ENCODE results near the gene GPR78.

Gene GPR78, protein sequence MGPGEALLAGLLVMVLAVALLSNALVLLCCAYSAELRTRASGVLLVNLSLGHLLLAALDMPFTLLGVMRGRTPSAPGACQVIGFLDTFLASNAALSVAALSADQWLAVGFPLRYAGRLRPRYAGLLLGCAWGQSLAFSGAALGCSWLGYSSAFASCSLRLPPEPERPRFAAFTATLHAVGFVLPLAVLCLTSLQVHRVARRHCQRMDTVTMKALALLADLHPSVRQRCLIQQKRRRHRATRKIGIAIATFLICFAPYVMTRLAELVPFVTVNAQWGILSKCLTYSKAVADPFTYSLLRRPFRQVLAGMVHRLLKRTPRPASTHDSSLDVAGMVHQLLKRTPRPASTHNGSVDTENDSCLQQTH
- total RNA-seq: 0 to 0.17 reads per million in 2 donors

DNA sequence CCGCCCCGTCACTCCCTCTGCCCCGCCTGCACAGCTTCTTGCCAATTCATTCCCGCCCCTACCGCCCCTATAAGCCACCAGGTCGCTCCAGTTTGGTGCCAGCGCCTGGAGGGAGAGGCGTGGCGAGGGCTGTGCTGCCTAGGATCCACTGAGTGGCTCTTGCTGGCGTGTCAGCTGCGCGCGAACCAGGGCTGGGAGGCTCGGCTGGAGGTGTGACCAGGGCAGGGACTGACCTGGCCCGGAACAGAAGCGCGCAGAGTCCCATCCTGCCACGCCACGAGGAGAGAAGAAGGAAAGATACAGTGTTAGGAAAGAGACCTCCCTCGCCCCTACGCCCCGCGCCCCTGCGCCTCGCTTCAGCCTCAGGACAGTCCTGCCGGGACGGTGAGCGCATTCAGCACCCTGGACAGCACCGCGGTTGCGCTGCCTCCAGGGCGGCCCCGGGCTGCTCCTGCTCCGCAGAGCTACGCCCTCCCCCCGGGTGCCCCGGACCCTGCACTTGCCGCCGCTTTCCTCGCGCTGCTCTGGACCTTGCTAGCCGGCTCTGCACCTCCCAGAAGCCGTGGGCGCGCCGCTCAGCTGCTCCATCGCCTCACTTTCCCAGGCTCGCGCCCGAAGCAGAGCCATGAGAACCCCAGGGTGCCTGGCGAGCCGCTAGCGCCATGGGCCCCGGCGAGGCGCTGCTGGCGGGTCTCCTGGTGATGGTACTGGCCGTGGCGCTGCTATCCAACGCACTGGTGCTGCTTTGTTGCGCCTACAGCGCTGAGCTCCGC is at the start of gene GPR78:
GPR78 (plus strand) TSS at position 72 of the 773 bp plus-strand sequence; CDS start at position 663, 591 bp downstream.
- no peak for DNase-seq

DNA sequence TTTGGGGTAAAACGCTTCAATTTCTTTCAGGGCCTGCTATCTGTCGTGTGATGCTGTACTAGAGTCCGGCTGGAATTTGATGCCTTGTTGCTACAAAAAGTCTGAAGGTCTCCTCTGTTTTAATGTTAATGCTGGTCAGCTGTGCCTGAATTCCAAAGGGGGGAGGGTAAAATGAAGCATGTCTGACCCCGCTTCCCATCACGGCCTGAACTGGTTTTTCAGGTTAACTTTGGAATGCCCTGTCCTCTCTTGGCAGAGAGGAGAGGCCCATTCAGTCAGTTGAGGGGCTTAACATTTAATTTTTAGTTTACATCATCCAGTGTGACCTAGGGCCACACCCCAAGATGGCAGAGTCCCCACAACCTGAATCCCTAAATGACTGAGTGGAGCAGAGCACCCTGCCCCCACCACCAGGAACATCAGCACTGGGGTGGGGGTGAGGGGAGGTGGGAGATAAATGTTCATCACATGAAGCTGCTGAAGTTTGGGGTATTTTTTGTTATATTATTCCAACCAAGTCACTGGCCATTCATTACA is 47.9 kb upstream of the GPR78 start:
- no peak for DNase-seq

DNA sequence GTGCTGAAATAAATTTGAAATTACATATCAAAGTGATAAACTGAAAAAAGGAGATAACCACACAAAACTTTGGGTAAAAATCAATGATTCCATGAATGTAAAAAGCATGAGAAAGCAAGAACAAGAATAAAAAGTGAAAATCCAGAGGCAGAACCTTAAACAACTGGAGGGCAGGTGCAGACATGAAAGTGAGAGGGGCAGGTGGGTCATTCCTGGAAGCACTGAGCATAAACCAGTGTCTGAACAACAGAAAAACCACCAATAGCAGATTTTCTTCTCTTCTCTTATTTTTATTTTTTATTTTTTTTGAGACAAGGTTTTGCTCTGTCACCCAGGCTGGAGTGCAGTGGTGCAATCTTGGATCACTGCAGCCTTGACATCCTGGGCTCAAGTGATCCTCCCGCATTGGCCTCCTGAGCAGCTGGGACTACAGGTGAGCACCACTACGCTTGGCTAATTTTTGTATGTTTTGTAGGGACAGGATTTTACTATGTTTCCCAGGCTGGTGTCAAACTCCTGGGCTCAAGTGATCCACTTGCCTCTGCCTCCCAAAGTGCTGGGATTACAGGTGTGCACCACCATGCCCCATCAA is 46.8 kb upstream of the GPR78 start:
- DNase-seq: no peak

DNA sequence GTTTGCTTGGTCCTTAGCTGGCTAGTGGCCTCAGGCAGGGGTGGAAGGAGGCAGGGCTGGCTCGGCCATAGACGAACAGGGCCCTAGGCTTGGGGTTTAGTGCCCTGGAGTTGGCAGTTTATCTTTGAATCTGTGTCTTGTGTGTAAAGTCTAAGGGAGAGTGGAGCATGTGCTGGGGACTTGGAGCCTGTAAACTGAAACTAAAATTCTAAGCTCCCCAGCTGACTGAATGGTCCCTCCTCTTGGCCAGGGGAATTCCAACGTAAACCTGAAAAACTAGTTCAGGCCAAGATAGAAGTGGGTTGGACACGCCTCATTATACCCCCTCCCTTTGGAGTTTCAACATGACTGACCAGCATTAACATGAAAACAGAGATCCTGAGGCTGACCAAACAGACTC is 46.1 kb upstream of the GPR78 start:
- no peak for DNase-seq

DNA sequence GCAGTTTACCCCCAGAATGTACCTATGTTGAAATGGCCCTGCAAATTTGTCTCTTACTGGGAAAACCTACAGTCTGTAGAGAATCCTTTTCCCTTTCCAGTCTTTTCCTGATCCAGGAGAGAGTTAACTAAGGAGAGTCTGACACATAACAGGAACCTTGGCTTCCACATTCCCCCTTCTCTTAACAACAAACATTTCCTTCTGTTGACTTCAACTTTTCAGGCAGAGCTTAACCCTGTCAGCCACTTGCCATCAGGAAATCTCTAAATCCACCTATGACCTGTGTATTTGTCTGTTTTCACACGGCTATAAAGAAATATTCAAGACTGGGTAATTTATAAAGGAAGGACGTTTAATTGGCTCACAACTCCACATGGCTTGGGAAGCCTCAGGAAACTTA is 45.6 kb upstream of the GPR78 start:
- DNase-seq: no peak

DNA sequence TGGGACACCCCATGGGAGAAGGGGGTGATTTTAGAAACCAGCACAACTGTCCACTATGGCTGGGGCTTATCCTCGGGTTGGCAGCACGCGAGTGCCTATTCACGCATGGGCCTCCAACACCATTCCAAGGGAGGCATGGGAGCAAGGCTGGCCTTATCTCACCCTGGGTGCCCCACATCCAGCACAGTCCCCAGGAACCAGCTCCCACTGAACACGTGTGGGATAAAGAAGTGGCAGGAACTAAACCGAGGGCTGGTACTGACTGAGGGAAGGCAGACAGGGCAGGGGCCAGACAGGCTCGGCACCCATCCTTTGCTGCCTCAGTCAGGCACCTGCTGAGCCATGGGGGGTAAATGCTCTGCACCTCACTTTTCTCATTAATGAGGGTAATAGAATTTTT is 43.7 kb upstream of the GPR78 start:
- DNase-seq: no peak

DNA sequence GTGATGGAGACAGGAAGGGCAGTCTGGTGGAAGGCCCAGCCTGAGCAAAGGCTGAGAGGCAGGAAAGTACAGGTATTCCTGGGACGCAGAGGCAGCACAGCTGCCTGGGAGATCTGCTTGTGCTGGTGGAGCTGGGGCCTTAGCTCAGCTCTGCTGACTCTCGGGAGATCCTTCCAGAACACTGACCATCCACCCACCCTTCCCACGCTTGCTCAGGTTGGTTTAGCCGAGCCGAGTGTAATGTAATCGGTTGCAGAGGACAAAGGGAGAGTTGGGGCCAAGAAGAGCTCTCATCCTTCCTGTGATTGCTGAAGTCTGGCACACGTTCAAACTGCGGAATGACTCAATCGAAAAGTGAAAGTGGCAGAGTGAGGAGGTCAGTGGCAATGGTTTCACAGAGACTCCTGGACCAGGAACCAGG is 43.1 kb upstream of the GPR78 start:
- DNase-seq: no peak

DNA sequence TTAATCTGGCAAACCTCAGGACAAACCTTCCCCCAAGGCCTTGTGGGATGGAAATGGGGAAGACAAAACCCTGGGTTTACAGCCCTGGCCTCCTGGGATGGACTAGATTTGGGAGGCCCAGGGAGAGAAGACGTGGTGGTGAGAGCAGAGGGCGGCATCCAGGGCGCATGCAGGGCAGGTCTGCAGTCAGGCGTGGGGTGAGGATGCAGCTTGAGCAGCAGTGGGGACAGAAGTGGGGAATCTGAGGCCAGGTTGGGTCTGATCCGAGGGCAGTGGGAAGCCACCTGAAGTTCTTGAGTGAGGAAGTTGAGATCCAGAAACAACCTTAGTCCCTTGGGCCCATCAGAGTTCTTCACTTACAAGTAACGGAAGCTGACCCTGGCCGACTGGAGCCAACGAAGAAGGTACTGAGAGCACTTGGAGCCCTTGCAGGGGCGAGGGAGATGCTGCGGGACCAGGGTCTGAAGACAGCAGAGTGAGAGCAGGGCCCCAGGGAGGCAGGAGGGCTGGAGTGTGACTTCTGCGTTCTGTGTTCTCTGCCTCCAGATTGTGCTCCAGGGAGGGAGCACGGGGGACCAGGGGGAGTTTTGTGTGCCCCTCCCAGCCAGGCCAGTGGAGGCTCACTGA is 42.0 kb upstream of the GPR78 start:
- no peak for DNase-seq

DNA sequence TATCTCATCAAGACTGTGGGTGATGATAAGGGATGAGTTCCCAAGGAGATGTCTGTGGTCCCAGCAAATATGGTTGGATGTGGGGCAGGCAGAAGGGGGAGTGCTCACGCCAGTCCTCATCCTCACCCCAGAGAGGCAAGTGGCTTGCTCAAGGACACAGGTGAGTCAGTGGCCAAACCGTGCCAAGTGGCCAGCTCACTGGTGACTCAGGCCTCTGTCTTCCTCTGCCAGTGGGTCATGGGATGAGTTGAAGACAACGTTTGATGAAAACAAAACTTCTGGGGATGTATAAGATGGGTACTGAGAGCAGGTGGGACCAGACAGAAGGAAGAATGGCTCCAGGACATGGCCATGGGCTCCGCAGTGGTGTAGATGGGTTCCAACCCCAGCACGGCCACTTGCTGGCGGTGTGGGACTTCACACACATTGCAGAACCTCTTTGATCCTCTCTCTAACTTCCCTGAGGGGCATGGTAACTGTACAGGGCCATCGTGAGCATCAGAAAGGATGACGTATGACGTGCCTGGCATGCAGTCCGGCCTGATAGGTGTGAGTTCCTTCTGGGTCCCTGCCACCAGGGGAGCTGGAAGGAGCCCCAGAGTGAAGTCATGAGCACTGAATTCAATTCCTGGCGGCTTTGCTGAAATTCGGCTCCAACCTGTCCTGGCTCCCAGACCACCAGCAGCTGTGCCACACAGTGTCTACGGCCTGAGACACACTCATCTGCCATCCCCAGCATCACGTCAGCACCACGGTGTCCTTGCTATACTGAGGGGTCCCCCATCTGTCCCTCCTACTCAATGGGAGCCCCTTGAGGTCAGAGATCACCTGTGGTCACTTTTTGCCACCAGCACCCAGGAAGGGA is 41.3 kb upstream of the GPR78 start:
- no peak for DNase-seq

DNA sequence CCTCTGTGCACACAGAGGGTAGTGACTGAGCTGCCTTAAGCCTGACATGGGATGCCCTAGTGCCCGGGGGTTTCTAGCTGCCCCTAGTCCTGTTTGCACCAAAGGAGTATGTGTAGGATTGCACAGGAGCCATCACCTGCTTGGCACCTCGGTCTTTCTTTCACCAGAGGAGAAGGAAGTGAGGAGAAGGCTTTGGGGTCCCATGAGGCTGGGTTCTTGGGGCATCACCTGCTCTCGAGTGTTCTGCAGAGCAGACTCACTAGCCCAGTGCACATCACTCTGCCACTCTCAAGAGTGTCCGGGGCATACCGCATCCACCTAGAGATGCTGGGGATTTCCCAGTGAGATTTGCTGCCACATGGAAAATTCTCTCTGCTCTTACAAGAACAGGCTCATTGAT is 40.5 kb upstream of the GPR78 start:
- DNase-seq: no peak

DNA sequence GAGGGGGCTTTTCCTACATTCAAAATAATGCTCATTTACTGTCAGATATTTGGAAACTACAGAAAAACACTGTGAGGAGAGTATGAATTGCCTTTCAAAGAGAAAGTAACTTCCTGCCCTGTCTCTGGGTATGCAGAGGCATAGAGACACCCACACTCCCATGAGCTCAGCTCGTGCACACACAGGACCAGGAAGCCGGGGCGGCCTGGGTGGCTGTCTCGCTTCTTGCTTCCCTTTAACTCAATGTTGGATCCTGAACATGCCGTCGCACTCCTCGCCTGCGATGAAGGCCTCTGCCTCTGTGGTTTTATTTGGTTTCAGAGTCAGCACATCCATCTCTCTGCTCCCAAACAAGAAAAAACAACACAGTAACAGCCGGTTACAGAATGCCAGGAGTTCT is 40.1 kb upstream of the GPR78 start:
- DNase-seq: no peak

DNA sequence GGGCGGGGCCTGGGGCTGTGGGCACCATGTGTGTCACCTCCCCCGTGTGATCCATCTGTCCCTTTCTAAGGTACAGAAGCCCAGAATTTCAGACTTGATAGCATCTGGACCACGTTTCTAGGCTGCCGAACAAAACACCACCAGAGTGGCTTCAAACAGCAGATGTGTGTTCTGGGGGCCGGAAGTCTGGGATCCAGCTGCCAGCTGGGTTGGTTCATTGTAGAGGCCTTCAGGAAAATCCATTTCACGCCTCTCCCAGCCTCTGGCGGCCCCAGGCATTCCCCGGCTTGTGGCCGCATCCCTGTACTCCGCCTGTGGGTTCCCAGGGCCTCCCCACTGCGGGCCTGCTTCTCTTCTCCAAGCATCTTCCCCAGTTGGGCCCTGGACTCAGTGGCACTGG is 39.6 kb upstream of the GPR78 start:
- no peak for DNase-seq

DNA sequence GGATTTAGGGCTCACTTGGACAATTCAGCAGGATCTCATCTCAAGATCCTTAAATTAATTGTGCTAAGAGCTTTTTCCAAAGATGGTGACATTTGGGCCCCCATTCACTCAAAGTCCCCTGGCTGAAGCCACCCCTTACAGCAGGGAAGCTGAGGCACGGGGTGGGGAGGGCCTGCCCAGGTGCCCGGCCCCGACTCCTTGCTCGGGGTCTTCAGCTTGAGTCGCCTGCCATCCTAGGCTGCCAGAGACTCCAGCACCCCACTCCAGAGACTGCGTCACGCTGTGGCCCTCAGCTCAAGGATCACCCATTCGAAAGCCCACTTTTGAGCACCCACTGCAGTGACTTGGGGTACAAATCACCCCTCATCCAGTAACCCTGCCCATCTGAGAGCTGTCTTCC is 39.2 kb upstream of the GPR78 start:
- no peak for DNase-seq

DNA sequence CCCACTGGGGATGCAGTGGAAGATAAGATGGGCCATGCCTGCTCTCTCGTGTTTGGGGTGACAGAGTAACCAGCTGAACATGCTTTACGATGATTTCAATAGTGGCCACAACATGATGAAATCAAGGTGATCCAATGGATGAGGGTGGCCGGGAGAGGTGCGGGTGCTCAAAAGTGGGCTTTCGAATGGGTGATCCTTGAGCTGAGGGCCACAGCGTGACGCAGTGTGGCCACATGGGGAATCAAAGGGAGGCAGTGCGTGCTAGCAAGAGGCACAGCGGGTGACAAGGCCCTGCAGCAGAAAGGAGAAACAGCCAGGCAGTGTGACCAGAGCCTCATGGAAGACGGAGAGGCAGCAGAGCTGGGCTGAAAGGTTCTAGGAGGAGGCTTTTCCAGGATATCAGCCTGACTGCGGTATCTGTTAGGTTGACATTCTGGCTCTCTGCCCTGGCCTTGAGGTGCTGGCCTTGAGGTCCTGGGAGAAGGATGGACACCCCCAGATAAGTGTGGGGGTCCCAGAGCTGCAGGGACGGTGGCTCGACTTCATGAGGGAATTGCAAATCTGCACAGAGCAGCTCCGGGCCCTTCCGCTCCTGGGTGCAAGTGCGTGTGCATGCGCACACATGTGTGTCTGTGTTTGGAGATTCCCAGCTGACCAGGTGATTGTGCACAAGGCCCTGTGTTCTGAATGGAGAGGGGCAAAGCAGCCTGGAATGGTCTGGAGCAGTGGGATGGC is 38.0 kb upstream of the GPR78 start:
- DNase-seq: no peak

DNA sequence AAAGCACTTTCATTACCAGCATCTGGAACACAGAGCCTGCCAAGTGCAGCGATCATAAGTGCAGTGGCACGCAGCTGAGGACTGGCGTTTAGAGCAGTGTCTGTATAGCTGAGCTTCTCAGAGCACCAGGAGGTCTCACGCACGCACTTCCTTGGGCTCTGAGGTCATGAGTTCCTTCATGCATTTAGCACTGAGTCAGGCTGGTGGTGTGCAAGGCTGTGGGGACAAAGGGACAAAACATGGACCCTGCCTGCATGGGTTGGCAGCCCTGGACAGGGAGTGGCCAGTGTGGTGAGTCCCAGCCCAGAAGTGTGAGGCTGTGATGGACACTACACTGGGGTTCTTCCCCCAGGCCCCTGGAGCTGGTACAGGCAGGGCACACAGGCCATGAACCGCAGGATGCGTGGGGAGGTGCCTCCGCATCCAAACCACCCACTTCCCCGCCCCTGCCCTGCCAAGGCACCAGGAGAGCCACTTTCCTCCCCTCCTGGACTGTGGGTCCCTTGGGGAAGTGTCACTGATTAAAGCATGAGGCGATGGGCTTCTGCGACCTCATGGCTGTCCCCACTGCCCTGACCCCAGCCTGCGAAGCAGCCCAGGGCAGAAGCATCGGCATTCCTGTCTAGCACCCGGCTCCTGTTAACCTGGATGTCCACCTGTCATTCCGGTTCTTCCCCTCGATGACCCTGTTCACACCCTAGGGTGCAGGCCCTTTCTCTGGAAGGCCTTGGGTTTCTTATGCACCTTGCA is 37.2 kb upstream of the GPR78 start:
- DNase-seq: no peak

DNA sequence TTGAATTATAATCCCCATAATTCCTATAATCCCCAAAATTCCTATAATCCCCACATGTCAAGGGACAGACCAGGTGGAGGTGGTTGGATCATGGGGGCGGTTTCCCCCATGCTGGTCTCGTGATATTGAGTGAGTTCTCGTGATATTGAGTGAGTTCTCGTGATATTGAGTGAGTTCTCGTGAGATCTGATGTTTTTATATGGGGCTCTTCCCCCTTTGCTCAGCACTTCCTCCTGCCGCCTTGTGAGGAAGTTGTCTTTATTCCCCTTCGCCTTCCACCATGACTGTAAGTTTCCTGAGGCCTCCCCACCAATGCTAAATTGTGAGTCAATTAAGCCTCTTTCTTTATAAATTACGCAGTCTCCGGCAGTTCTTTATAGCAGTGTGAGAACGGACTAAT is 36.6 kb upstream of the GPR78 start:
- no peak for DNase-seq

DNA sequence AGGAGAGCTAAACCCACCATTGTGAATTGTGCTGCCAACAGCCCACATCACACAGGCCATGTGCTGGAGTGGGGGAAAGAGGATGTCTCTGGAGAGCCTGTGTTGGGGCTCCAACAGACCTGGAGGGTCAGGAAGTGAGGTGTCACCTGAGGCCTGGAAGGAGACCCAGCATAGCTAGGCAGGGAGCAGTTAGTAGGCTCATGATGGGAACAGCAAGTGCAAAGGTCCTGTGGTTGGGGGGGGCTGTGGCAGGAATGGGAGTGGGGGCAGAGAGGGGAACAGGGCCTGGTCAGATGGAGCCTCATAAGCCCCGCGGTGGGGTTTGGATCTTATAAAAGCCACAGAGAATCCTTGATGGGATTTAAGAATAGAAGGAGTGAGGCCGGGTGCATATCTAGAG is 35.9 kb upstream of the GPR78 start:
- no peak for DNase-seq

DNA sequence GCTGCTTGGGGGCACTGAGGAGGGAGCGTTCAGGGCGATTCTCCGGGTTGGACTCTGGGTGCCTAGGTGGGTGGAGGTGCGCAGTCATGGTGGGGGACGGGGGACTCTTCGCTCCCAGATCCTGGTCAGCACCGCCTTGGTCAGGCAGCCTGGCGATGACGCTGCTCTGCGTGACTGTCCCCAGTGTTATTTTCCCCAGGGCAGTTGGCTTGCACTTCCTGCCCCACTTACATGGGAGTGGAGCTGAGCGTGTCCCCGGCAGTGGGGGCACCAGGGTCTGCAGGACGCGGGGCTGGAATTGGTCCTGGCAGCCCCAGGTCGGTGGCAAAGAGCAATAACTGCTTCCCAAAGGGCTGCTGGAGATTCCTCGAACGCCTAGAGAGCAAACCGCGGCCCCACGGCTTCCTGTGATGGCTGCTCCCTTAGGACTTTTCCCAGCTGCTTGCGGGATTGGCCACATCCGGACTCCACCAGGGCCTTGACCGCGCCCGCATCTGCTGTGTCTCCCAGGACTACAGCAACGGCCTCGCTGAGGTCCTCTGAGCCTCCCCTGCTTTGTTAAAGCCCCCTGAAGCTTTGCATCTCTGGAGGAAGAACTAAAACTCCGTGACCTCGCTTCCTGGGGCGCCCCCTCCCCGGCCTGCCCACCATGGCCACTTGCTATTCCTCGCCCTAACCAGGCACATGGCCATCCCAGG is 35.3 kb upstream of the GPR78 start:
- no peak for DNase-seq

DNA sequence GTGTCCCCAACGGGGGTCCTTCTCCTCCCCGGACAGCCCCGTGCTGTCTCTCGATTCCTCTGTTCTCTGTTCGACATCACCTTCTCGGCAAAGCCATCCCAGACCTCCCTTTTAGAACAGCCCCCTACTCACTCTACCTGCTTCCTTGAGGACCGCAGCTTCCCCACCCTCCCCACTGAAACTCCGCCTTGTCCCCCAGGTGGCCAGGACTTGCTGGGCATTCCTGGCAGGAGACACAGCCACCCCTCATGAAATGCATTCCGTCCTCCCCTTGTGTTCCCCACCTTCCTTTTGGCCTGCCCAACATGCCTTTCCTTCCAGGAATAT is 34.8 kb upstream of the GPR78 start:
- DNase-seq: no peak

DNA sequence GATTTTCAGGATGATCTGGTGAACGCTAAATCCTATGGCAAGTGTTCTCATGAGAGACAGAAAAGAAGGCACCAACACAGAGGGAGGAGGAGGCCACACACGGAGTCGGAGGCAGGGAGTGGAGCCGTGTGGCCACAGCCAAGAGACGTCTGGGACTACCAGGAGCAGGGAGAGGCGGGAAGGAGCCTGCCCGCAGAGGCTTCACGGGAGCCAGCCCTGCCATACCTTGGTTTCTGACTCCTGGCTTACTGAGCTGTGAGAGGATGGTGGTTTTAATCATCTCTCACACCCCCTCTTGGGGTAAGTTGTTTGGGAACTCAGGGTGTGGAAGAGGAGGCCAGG is 33.5 kb upstream of the GPR78 start:
- no peak for DNase-seq
